Globus pallidus (tissue), 1 donor: Measurements from ENCODE around the gene MTCH1.
A peak's percentile ranks its signal among the peaks of the same experiment; 100 is the strongest.
"Not testable (repeated sequence)": the region's sequence is repeated elsewhere in the genome, so short reads cannot be mapped to it uniquely, and the experiment has no call there.

Experiments
- DNase-seq: peaks from one replicate; pipeline ENCODE4 v3.0.0-alpha.2; 2015; ENCODE audit warnings: low spot score

The MTCH1 gene

GRCh38 chr6:36954262-36954931 is 31.6 kb downstream of the MTCH1 start, which contains the start of gene PI16:
PI16 (plus strand) TSS chr6:36954738; CDS start chr6:36954761, 23 bp downstream.
- no peak for DNase-seq

DNA sequence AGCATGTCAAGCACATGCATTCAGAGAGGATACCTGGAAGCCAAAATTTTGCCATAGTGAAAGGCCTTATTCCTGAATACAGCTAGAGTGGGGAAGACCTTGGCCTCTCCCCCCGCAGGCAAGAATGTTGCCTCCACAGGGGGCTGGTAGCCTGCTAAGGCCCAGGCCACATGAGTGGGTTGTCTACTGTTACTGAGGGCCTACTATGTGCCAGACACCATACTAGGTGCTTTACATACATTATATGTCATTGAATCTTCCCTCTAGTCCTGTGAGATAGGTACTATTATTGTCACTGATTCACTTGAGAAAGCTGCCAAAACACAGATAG is 32.1 kb downstream of the MTCH1 start:
- DNase-seq, result no peak

- no peak for DNase-seq
Observed at GRCh38 chr6:36949636-36950035, 36.4 kb downstream of the MTCH1 start.

DNA sequence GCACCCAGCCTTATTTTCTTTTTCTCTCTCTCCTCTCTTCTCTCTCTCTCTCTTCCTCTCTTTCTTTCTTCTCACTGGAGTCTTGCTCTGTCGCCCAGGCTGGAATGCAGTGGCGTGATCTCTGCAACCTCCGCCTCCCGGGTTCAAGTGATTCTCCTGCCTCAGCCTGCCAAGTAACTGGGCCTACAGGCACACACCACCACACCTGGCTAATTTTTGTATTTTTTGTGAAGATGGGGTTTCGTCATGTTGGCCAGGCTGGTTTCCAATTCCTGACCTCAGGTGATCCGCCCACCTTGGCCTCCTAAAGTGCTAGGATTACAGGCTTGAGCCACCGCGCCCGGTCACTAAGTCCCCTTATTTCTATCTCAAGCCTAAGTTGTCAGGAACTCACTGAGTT is 36.9 kb downstream of the MTCH1 start:
- DNase-seq, result not testable (repeated sequence)

DNA sequence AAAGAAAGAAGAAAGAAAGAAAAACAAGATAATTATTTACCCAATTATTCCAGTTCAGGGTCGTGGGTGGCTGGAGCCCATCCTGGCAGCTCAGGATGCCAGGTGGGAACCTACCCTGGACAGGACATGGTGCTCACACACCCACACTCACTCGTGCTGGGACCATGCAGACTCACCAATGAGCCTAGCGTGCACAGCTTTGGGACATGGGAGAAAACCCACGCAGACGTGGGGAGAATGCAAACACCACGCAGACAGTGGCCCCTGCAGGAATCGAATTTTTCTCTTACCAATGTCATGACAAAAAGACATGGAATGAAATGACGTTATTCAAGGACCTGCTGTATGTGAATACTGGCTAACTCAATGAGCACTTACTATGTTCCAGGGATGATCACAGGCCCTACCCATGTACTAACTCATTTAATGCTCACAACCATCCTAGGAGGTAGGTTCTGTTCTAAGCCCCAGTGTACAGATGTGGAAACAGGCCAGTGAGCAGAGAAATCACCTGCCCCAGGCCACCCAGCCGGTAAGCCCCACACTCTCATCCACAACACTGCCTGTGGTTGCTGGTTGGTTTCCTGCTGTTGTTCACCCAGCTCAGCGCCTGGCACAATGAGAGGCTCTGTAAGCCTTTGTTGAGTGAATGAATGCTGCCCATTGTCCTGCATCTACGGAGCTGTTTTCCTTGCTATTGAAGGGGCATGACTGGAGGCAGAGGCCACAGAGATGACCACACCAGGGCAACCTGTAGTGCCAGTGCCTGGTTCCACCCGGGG is 38.2 kb downstream of the MTCH1 start:
- DNase-seq, result peak; percentile 98

- DNase-seq, result no peak
Observed at GRCh38 chr6:36946526-36946925, 39.5 kb downstream of the MTCH1 start.

GRCh38 chr6:36945301-36945700 is 40.7 kb downstream of the MTCH1 start:
- DNase-seq, result no peak

GRCh38 chr6:36944650-36945049 is 41.3 kb downstream of the MTCH1 start:
- no peak for DNase-seq

- DNase-seq, result not testable (repeated sequence)
Observed at GRCh38 chr6:36942329-36942728, 43.7 kb downstream of the MTCH1 start.

GRCh38 chr6:36941561-36941960 is 44.4 kb downstream of the MTCH1 start:
- not testable (repeated sequence) for DNase-seq

DNA sequence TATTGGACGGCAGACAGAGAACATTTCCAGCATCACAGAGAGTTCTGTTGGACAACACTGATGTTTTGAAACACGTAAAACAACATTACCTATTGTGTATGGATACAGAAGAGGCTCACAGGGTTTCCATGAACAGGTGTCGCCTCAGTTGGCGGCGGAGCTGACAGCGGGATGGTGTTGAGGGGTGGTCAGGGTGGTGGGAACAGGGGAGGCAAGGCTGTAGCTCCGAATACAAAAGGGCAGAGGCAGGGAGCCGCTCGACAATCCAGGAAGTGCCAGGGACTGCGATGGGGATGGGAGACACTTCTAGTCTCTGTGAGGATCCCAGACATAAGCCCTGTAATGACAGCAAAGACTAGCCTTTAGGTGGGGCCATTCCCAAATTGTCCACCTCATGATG is 46.0 kb downstream of the MTCH1 start:
- DNase-seq, result no peak

- DNase-seq, result not testable (repeated sequence)
Observed at GRCh38 chr6:36939005-36939404, 47.0 kb downstream of the MTCH1 start.

DNA sequence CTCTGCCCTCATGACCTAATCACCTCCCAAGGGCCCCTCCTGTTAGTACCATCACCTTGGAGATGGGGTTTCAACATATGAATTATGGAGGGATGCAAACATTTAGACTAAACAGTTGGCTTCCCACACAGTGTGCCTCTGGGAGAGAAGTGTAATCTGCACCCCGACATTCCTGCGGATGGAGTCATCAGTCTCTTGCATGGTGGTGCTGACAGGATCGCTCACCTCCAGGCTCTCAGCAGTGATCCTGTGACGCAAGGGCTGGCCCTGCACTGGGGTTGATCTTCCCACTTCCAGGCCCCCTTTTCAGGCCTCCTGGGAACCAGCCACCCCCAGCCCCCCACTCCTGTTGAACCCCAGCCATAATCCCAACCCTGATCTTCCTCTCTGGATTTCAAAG is 47.5 kb downstream of the MTCH1 start:
- no peak for DNase-seq

DNA sequence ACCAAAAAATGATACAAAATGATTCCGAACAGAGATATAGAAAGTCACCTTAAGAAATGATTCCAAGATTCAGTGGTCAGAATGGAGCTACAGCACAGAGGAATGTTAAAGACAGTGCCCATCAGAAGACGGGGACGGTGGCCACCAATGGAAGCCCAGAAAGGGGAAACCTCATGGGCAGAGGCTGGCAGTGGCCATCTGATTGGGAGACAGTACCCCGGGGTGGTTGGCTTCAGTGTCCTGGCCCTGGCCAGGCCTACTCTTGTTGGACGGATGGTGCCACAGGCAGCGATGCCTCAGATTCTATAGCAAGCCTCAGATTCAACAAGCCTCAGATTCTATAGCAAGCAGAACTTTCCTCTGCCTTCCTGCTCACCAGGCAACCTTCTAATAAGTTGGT is 48.1 kb downstream of the MTCH1 start:
- DNase-seq, result no peak

GRCh38 chr6:36936824-36937223 is 49.2 kb downstream of the MTCH1 start:
- no peak for DNase-seq

GRCh38 chr6:36934901-36935300 is 51.1 kb downstream of the MTCH1 start:
- DNase-seq, result no peak

DNA sequence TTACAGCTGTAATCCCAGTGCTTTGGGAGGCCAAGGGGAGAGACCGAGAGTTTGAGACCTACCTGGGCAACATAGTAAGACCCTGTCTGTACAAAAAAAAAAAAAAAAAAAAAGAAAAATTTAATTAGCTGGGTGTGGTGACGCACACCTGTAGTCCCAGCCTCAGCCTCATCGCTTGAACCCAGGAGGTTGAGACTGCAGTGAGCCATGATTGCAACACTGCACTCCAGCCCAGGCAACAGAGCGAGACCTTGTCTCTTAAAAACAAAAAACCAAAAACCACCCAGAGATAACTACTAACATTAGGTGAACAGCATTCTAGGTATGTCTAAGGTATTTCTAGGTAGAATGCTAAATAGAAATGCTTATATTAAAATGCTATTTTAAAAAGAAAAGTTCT is 52.5 kb downstream of the MTCH1 start:
- no peak for DNase-seq

DNA sequence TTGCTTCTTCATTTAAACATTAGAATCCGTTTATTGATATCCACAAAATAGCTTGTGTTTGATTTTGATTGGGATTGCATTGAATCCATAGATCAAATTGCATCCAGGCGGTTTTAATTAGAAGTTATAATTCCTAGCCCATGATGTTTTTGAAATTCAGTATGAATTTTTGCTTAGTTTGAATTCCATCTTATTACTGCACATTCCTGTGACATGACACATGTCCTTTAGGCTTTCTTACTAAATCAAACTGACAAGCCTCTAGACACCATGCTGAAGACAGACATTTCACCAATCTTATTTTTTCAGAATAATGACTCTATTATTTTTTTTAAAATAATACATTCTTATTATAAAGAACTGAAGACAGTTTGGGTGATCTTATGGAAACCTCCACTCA is 52.9 kb downstream of the MTCH1 start:
- no peak for DNase-seq

DNA sequence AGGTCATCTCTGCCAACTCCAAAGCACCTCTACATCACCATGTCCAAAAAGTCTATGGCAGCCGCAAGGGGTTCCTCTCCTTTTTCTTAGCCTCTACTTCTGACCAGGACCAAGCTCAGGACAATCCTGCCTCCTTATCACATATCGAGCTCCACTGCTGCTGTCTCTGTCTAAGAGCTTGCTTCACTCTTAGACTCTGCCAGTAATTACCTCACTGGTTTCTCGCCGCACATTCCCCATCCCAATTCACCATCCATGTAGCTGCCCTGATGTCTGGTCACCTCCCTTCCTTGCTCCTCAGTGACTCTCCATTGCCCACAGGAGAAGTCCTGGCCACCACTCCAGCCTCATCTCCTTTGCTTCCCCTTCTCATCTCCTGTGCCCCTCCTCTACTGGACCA is 55.5 kb downstream of the MTCH1 start:
- DNase-seq, result no peak

DNA sequence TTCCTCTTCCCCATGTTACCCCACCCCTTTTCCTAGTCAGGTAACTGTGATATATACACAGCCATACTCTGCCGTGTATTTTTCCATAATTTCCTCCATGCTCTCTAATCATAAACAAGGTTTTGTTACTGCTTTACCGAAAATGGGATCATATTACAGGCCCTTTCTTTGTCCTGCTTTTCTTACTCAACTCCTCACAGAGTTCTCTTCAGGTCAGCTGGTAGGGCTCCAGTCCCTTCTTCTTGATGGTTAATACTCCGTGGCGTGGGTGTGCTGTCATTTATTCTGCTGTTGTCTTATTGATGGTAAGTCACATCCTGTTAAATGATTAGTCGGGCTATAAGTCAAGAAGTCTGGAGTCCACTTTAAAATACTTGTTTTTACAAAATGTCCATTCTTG is 56.4 kb downstream of the MTCH1 start:
- DNase-seq, result no peak

DNA sequence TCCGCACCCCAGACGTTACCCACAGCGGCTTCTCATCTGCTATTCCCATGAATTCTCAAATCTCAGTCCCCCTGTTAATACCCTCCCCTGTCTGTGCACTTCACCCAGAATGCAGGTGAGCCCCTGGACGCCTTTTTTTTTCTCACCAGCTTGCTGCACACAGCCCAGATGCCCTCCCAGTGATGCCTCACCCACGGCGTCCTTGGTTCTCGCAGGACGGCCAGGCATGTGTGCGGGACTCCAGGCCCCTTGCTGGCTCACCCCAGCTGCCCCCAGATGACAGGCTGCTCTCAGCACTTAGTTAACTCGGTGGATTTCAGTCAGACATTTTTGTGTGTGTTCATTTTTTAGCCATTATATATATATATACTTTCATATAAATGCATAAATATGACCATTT is 56.8 kb downstream of the MTCH1 start:
- no peak for DNase-seq

DNA sequence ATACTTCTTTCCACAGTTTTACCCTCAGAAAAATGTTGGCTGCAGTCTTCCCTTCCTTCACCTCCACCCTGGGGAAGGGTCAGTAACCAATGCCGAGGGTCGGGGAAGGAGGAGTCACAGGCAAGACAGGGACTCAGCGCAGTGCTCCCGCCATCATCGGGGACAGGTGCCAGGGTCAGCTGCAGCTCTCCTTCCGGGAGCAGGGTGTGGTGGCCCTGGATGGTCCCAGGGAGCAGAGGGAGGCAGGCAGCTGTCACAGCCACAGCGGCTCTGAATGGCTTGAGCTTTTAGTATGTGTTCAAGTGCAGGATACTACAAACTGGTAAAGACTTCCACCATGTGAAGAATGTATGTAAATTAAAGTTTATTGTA is 57.5 kb downstream of the MTCH1 start:
- DNase-seq, result no peak

DNA sequence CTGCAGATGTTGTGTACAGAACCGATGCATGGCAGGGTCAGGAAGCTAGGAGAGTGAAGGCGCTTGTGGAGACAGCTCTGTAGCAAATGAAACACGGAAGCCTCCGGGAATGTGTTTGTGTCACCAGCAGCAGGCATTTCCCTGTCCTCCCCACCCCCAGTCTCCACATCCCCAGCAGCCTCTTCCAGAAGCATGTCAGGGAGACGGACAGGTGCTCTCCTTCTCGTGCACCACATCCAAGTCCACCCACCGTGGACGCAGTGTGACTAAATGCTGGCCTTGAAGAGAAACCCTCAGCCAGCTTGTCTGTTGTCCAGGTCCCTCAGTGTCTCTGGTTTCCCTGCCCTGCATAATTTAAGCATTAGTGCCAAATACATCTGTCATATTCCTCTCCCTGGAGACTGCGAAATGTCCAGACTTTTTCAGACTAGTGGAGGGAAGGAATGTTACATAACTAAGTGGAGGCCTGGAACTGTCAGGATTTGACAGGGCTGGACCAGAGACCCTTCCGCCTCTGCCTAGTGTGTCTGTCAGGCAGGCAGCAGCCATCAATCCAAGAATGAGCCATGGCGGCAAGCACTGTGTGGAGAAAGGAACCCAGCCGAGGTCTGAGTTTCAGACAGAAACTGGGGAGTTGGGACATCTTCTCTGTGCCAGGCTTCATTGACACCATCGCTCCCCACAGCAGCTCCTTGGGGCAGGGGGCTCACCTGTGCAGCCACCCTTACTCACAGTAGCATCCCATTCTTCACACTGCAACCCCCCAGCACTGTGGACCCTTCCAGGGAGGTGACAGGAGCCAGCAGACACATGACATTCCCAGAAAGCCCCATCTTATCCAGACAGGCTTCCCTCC is 58.1 kb downstream of the MTCH1 start:
- DNase-seq, result no peak
